Caco-2 (cell line): Measurements from ENCODE around the gene COX5A. TPM values are rescaled to one million over a fixed set of nuclear protein-coding genes. Genes with fewer than 3 reads are reported as not detected.
"Not testable (repeated sequence)": the region's sequence is repeated elsewhere in the genome, so short reads cannot be mapped to it uniquely, and the experiment has no call there.

Experiments
- BruUV-seq: library from RNA; stranded (reverse); fragments of 400-500 nt; replicated peaks from 2 replicates; lab custom pipeline; 2021; lab: Mats Ljungman, UMichigan
- CTCF ChIA-PET: fragments of 300-600 bp; sonication (Branson Sonifier 250); formaldehyde crosslinking; loops from one replicate; lab custom pipeline; 2022; ENCODE audit warnings: antibody characterized with exemption; lab: Charles Lee
- POLR2A ChIA-PET: fragments of 300-600 bp; sonication (Branson Sonifier 250); formaldehyde crosslinking; loops from one replicate; lab custom pipeline; 2022; ENCODE audit warnings: antibody characterized with exemption; lab: Charles Lee
- DNase-seq, 2 experiments: peaks; one replicate each; pipeline versions ENCODE4 v3.0.0 to v3.0.0-alpha.2; 2020 to 2022
- H3K27me3 ChIP-seq: replicated peaks from 2 replicates; pipeline ENCODE4 v1.6.0; 2011; ENCODE audit warnings: low read length; ENCODE audit not compliant: control insufficient read depth, insufficient read depth
- H3K36me3 ChIP-seq: 2 replicates; pipeline ENCODE4 v1.5.1; 2011; ENCODE audit warnings: low read length; ENCODE audit not compliant: control insufficient read depth, insufficient read depth
- H3K4me1 ChIP-seq: fragments of 250-450 bp; sonication (Bioruptor Pico); 2 replicates; pipeline ENCODE4 v1.5.1; 2020; ENCODE audit warnings: mild to moderate bottlenecking
- H3K4me3 ChIP-seq: 2 replicates; pipeline ENCODE4 v1.5.1; 2011; ENCODE audit warnings: low read depth, mild to moderate bottlenecking, control low read depth, low read length
- H3K9me3 ChIP-seq: fragments of 250-450 bp; sonication (Bioruptor Pico); 2 replicates; pipeline ENCODE4 v1.5.1; 2020; ENCODE audit warnings: mild to moderate bottlenecking, moderate library complexity
- H3K27ac Mint-ChIP-seq: one replicate; pipeline ENCODE4 v1.8.0; 2022; ENCODE audit warnings: mixed read lengths; ENCODE audit not compliant: unreplicated experiment
- H3K27me3 Mint-ChIP-seq: one replicate; pipeline ENCODE4 v1.8.0; 2022; ENCODE audit warnings: mixed read lengths; ENCODE audit not compliant: insufficient read depth, unreplicated experiment
- H3K36me3 Mint-ChIP-seq: one replicate; pipeline ENCODE4 v1.8.0; 2022; ENCODE audit warnings: mild to moderate bottlenecking, mixed read lengths; ENCODE audit not compliant: insufficient read depth, unreplicated experiment
- H3K4me1 Mint-ChIP-seq: one replicate; pipeline ENCODE4 v1.8.0; 2022; ENCODE audit warnings: low read depth, mixed read lengths; ENCODE audit not compliant: unreplicated experiment
- H3K4me3 Mint-ChIP-seq: one replicate; pipeline ENCODE4 v1.8.0; 2022; ENCODE audit warnings: mild to moderate bottlenecking, moderate library complexity, mixed read lengths; ENCODE audit not compliant: unreplicated experiment
- H3K9me3 Mint-ChIP-seq: one replicate; pipeline ENCODE4 v1.8.0; 2022; ENCODE audit warnings: mixed read lengths; ENCODE audit not compliant: unreplicated experiment
- intact Hi-C: fragments of 100-400 bp; cut with micrococcal nuclease; formaldehyde crosslinking; loops from one replicate; pipeline ENCODE4 v1.10.0; 2022; ENCODE audit not compliant: unreplicated experiment
- total RNA-seq: library from RNA; stranded (reverse); gene quantifications from 2 replicates; pipeline ENCODE4 v1.2.3, GENCODE V29; 2022
- TF ChIP-seq, protein P1 (sequence below), 2 experiments: fragments of 200-600 bp in 1 of 2; IDR thresholded peaks; 1 replicate in 1 of 2; 2 replicates in 1 of 2; pipeline versions ENCODE4 v1.5.1 to v1.8.0; 2011 to 2022; ENCODE audit warnings: antibody characterized with exemption in 1 of 2, control low read depth in 1 of 2, inconsistent platforms in 1 of 2, low read depth in 1 of 2, low read length in 1 of 2, mild to moderate bottlenecking in 1 of 2, moderate library complexity in 1 of 2; ENCODE audit not compliant: insufficient read depth in 1 of 2, severe bottlenecking in 1 of 2, unreplicated experiment in 1 of 2

Gene COX5A
- total RNA-seq, 1 experiment from 2014 or later: 318 TPM

DNA sequence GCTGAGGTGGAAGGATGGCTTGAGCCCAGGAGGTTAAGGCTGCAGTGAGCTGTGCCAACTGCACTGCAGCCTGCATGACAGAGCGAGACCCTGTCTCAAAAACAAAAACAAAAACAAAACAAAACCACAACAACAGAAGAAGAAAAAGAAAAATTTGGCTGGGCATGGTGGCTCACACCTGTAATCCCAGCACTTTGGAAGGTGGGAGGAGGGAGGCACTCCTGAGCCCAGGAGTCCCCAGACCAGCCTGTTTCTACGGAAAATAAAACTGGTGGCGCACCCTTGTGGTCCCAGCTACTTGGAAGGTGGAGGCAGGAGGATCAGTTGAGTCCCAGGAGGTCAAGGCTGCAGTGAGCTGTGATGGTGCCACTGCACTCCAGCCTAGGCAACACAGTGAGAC is 2.7 kb downstream of the COX5A start:
- POLR2A ChIA-PET, H3K4me1 Mint-ChIP-seq, H3K9me3 Mint-ChIP-seq, intact Hi-C loops, H3K4me3 ChIP-seq, BruUV-seq, H3K9me3 ChIP-seq, H3K27me3 Mint-ChIP-seq, H3K36me3 ChIP-seq, H3K27me3 ChIP-seq, H3K27ac Mint-ChIP-seq: not testable (repeated sequence)
- DNase-seq: peak; percentile 60
- Mint-ChIP-seq H3K4me3 (peak overlapping the region; percentile 52), H3K36me3 (peaks cover 46% of the 10 kb centered on the region)
- TF ChIP-seq, protein P1, sequence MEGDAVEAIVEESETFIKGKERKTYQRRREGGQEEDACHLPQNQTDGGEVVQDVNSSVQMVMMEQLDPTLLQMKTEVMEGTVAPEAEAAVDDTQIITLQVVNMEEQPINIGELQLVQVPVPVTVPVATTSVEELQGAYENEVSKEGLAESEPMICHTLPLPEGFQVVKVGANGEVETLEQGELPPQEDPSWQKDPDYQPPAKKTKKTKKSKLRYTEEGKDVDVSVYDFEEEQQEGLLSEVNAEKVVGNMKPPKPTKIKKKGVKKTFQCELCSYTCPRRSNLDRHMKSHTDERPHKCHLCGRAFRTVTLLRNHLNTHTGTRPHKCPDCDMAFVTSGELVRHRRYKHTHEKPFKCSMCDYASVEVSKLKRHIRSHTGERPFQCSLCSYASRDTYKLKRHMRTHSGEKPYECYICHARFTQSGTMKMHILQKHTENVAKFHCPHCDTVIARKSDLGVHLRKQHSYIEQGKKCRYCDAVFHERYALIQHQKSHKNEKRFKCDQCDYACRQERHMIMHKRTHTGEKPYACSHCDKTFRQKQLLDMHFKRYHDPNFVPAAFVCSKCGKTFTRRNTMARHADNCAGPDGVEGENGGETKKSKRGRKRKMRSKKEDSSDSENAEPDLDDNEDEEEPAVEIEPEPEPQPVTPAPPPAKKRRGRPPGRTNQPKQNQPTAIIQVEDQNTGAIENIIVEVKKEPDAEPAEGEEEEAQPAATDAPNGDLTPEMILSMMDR (IDR thresholded peaks at IDR 0.05; ENCODE audit: insufficient read depth in 1 of 2, low read depth in 1 of 2, low read length in 1 of 2, severe bottlenecking in 1 of 2, unreplicated experiment in 1 of 2): peak in 1 of 2 experiments; percentile 19
- CTCF ChIA-PET: interaction anchor here (0.7 kb wide), 1 partner anchor 34 kb away, joined by 3 read pairs; no protein-coding TSS in a partner anchor
- H3K4me1 ChIP-seq: peaks cover 17% of the 10 kb centered on the region

DNA sequence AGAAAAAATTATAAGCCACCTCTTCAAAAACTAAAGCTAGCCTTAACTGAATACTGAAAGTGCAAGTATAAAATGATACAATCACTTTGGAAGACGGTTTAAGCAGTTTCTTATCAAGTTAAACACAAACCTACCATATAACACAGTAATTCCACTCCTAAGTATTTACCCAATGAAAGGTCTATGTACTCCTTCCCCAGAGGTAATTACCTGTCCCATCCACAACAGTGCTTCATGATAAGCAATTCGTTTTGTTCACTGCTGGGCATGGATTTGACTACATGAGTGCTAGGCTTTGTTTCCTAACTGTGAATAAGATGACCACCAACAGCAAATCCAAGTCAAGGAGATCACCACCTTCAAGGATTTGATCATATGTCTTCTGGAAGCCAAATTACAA is 4.3 kb downstream of the COX5A start:
- BruUV-seq: no TSS peak

DNA sequence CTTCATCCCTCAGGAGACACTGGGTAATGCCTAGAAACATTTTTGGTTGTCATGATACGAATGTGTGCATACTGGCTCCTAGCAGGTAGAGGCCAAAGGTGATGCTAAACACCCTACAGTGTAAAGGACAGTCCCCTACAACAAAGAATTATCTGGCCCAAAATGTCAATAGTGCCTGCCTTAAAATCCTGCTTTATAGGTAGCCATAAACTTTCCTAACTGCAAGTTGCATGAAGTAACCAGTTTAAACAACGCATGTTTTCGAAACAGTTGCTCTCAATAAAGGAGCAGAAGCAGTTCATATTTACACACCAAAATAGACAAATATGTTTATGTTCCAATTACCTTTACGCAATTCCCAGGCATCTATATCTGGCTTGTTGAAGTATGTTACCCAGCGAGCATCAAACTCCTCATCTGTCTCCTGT is 9.1 kb downstream of the COX5A start:
- H3K4me1 Mint-ChIP-seq: no peaks in the 10 kb centered on the region
- Histone ChIP-seq H3K4me3 (no peak overlapping the region), H3K27me3 (no peaks in the 10 kb centered on the region), H3K36me3 (peaks cover 3% of the 10 kb centered on the region; the same call in 1 of the 2 replicates), H3K9me3 (no peaks in the 10 kb centered on the region), H3K4me1 (peaks cover 5% of the 10 kb centered on the region)
- DNase-seq: peak; percentile 53 to 74
- TF ChIP-seq, protein P1 (IDR thresholded peaks at IDR 0.05; ENCODE audit: insufficient read depth in 1 of 2, low read depth in 1 of 2, low read length in 1 of 2, severe bottlenecking in 1 of 2, unreplicated experiment in 1 of 2): no peak
- H3K4me3 Mint-ChIP-seq: no peak overlapping the region
- H3K27ac Mint-ChIP-seq: no peak overlapping the region
- H3K36me3 Mint-ChIP-seq: peaks cover 82% of the 10 kb centered on the region
- ChIA-PET POLR2A (no interaction called here), CTCF (interaction anchor here (1.0 kb wide), 1 partner anchor 27 kb away, joined by 3 read pairs; no protein-coding TSS in a partner anchor)
- no peaks in the 10 kb centered on the region for H3K9me3 Mint-ChIP-seq
- no peaks in the 10 kb centered on the region for H3K27me3 Mint-ChIP-seq
- intact Hi-C loops: loop anchor here (1.0 kb wide), 1 partner anchor 10 kb away; the partner anchor contains the start of gene COX5A
- BruUV-seq: no TSS peak

More for the DNA sequence above, 4.3 kb downstream of the COX5A start:
- Histone ChIP-seq H3K4me1 (peaks cover 17% of the 10 kb centered on the region), H3K36me3 (no peaks in the 10 kb centered on the region), H3K9me3 (no peaks in the 10 kb centered on the region), H3K4me3 (no peak overlapping the region), H3K27me3 (no peaks in the 10 kb centered on the region)
- Mint-ChIP-seq H3K9me3 (no peaks in the 10 kb centered on the region), H3K27ac (no peak overlapping the region), H3K4me1 (peaks cover 6% of the 10 kb centered on the region), H3K27me3 (no peaks in the 10 kb centered on the region), H3K4me3 (no peak overlapping the region), H3K36me3 (peaks cover 62% of the 10 kb centered on the region)
- intact Hi-C loops: no loop called here
- CTCF ChIA-PET: no interaction called here
- TF ChIP-seq, protein P1 (IDR thresholded peaks at IDR 0.05; ENCODE audit: insufficient read depth in 1 of 2, low read depth in 1 of 2, low read length in 1 of 2, severe bottlenecking in 1 of 2, unreplicated experiment in 1 of 2): no peak
- POLR2A ChIA-PET: no interaction called here
- DNase-seq: no peak
